GM21723 (cell line): Measurements from ENCODE around the gene SPTBN5.

ENCODE experiments used
- ATAC-seq: cut with Tn5 transposase; IDR thresholded peaks from one replicate; pipeline ENCODE4 v1.9.1; 2021; ENCODE audit warnings: mild to moderate bottlenecking, moderate library complexity; ENCODE audit not compliant: unreplicated experiment

Gene SPTBN5

DNA sequence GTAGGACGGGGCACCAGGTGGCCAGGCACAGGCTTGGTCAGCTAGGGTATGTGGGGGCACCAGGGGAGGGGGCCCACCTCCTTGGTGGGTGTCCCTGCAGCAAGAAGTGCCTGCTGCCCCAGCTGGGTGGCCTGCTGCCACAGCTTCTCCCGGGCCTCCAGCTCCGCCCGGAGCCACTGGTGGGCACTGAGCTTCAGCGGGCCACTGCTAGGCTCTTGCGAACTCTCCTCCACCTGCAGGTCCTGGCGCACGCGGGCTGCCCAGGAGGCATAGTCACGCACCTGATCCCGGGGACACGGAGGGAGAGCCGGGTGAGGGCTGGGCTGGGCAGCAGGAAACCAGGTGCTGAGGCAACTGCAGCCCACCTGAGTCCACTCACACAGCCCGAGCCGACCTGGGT lies 25.5 kb downstream of the SPTBN5 start:
- ATAC-seq: no peak

GRCh38 chr15:41866872-41867579 lies 26.8 kb downstream of the SPTBN5 start:
- no peak for ATAC-seq

DNA sequence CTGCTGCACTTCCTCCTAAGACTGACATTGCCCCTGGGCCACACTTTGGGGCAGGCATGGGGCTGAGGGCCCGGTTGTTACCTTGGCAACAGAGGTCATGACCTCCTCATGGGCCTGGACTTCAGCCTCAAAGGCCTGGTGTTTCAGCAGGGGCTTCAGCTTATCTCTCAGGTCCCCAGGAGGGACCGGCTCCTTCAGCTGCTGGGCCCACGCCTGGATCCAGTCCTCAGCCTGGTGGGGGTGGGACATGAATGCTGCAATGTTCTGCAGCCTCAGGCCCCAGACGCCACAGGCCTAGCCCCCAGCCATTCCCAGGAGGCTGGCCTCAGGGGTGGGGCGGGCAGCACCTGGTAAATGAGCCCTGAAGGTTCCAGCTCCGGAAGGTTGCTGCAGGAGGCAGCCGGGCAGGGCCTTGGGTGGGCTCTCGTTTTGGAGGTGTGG lies 27.6 kb downstream of the SPTBN5 start:
- no peak for ATAC-seq

DNA sequence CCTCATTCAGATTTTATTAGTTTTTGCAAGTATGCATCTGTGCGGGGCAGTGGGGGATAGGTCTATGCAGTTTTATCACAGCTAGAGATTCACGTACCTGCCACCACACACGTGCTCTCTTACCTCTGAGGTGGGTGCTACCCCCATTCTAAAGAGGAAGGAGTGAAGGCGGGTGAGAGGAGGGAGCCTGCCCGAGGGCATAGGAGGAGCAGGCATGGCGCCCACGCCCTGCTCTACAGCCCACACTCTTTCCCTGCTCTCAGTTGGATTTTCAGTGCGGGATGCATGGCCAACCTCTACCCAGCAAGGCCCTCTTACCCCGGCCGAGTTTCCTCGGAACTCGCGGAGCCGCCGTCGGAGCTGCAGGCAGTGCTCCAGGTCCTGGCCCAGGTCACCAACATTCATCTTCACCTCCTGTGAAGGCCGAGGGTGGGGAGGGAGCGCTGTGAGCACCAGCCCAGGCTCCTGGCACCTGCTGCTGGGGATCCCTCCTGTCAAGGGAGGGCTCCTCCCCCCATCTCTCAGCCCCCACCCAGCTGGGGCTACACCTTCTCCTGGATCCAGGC lies 28.3 kb downstream of the SPTBN5 start:
- no peak for ATAC-seq

DNA sequence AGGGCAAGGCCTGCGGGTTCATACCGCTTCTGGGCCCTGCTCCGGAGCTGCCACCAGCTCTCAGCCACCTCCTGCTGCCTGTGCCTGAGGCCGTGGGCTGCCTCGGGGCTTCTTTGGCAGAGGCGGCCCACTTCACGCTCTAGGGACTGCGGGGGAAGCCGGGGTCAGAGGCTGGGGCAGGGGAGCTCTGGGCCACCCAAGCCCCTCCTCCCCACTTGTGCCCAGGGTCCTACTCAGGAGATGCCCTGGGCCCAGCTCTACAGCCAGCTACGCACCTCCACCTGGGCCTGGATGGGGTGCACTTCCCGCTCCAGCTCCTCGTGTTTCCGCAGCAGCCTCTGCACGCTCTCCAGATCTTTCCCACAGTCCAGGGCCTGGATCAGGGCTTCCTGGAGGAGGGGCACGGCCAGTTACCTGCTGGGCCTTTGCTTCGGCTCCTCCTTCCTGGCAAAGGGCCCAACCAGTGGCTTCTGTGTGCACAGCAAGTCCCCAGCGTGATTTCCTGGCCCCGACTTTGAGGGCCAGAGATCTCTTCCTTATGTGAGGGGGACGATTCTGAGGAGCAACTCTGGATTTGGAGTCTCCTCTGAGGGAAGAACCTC lies 31.2 kb downstream of the SPTBN5 start:
- ATAC-seq: no peak

GRCh38 chr15:41861736-41862356 lies 32.0 kb downstream of the SPTBN5 start:
- ATAC-seq: no peak

DNA sequence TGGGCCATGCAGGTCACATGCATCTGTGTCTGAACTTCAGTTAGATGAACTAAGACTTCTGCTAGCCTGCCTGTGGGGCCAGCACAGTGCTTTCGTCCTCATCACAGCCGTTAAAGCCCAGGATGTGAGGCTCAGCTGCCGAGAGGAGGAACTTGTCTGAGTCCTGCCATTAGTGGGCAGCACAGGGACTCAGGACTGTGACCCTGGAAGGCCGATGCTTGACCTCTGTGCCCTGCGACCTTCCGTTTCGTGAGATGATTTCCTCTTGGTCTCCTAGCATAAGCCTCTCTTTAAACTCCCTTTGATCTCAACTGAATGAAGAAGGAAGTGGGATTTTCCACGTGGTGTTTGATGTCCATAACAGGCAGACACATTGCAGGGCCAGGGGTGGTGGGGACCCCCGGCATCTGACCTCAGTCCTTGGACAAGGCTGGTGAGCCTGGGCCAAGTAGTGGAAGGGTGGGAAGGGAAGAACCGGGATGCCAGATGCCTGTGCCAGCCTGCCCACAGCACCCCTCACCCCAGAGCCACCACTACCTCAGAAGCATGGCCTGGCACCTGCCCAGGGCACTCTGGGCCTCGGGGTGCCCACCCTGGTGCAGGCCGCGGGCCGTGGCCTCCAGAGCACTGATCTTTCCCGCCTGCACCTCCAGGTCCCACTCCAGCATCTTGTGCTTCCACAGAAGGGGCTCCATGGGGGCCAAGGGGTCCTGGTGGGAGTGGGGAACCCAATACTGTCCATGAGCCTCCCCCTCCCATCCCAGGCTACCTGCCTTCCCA lies 33.6 kb downstream of the SPTBN5 start:
- ATAC-seq: no peak

DNA sequence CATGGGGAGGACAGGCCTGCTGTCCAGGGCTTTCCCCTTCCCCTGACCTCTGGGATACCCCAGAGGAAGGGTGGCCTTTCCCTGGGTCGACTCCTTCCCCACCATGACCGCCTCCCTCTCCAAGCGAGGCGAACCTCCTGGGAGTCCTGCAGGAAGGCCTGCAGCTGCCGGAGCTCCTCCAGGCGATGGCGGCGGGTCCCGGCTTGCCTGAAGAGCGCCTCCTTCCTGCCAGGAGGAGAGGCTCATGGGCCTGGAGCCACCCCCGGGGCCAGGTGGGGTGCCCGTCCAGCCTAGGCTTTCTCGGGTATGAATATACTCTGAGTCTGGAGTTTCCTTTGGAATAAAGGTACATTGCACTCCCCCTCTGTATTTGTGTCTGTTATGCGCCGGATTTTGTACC lies 35.1 kb downstream of the SPTBN5 start:
- no peak for ATAC-seq

DNA sequence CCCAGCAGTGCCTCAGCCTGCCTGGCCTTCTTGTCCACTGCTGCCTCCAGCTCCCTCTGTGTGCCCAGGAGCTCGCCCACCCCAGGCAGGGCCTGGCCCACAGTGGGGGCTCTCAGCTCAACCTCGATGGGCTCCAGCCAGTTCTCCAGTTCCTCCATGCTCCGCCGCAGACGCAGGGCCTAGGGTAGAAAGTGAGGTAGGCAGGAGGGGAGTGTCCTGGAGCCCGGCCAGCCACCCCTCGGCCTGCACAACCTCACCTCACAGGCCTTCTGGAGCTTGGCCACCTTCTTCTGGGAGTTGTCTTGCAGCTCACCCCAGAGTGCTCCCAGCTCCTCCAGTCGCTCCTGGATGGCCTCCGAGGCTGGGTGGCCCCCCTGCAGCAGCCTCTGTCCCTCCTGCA lies 36.5 kb downstream of the SPTBN5 start:
- no peak for ATAC-seq

DNA sequence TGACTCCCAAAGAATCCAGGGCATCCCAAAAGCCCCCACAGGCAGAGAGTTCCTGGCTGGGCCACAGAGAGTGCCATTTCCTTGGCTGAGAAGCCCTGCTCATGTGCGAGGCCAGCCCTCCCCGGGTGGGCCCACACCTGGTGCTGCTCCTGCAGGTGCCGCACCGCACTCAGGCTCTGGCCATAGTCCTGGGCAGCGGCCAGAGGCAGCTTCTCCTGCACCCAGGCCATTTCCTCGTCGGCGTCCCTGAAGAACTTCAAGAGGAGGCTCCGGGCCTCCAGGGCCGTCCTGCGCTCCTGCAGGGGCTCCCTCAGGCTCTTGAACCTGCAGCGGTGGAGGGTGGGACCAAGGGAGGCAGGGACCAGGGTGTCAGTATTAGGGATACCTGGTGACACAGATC lies 37.1 kb downstream of the SPTBN5 start:
- no peak for ATAC-seq

DNA sequence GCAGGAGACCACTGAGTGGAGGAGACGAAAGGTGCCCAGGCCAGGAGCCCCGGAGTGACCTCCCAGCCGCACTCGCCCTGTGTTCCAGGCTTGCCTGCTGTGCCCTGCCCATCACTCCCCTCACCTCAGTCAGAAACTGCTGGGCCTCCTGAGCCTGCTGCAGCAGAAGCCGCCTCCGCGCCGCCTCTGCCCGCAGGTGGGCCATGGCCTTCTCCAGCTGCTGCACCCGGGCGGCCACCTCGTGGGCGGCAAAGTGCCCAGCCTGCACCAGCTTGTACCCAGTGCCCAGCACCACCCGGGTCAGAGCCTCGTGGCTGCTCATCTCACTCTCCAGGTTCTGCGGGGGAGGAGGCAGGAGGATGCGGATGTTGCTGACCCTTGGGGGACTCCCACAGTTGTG lies 37.6 kb downstream of the SPTBN5 start:
- ATAC-seq: no peak

- ATAC-seq: no peak
Observed at GRCh38 chr15:41855261-41855961, 38.4 kb downstream of the SPTBN5 start.

DNA sequence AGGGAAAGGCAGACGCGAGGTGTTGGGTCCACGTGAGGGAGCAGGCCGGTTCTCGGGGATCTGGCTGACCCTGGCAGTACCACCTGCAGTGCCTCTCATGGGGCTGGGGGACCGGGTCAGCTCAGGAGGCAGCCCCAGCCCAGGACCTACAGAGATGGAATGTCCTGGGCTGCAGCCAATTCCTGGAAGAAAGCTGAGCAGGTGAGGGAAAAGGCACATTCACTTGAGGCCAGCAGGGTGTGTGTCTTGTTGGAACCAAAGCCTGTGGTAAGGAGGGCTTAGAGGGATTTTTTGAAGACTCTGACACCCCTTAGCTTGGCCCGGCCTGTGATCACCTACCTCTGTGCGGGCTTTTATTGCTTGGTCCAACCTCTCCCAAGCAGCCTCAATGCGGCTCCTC lies 39.4 kb downstream of the SPTBN5 start:
- ATAC-seq: no peak

GRCh38 chr15:41853831-41854230 lies 40.0 kb downstream of the SPTBN5 start:
- no peak for ATAC-seq

DNA sequence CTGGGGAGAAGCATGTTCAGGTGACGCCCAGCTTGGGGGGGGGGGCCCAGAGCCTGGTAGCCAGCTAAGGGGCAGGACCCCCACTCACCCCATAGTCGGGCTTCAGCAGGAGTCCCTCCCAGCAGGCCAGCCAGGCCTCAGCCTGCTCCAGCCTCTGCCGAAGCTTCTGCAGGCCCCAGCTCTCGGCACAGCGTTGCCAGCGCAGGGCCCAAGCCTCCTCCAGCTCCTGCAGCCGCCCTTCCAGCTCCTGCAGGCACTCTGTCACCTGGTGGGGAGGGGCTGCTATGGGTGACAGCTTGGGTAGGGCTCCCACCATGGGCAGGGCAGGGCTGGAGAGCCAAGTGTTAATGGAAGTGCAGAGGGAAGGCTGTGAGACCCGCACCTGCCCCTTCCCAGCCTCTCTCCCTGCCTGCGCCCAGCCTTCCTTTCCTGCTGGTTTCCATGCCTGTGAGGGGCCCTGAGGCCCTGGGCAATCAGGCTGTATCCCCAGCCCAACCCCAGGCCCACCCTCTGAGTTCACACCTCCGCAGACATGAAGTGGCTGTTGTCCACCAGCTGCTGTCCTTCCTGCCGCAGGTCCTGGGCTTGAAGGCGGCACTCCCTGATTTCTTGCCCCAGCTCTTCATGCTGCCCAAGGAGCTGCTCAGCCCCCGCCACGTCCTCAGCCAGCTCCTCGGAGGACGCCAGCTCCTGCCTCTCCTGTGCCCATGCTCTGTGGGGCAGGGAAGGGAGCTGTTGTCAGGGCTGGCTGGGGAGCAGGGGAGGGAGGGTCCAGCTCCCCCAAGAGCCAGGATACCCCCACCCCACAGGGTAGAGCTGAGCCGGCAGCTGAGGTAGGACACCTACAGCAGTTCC lies 40.9 kb downstream of the SPTBN5 start:
- no peak for ATAC-seq

- no peak for ATAC-seq
Observed at GRCh38 chr15:41851755-41852370, 42.0 kb downstream of the SPTBN5 start.

GRCh38 chr15:41851167-41851523 lies 42.7 kb downstream of the SPTBN5 start:
- ATAC-seq: no peak

DNA sequence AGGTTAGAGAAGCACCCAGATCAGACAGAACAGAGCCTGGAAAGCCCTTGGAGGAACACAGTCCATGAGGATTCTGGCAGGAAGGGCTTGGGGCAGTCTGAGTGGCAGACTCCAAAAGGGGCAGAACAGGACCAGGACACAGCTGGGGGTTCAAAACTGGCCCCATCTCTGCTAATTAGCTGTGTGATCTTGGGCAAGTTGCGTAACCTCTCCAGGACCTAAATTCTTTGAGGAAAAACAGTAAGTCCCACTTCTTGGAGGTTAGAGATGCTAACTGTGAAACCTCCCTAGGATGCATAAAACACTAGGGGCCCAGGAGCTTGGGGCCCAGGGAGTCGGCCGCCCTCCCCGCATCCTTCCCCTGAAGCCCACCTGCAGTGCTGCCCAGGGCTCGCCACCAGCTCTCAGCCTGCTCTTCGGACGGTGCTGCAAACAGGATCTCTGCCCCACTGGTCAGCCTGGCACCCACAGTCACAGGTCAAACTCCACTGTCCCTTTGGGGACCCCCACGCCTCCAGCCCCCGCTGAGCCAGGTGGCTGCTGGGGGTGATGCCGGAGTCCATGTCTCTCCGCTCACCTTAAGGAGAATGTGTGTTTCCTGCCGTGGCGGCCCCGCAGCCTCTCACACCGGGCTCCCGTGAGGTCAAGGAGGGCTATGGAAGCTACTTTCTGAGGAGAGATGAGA lies 43.2 kb downstream of the SPTBN5 start:
- ATAC-seq: no peak

- ATAC-seq: no peak
Observed at GRCh38 chr15:41849861-41850260, 44.0 kb downstream of the SPTBN5 start.
